Measurements from ENCODE around the gene NCAPG2.

The NCAPG2 gene

GRCh38 chr7:158645842-158646241 is 58.8 kb downstream of the NCAPG2 start:
- Histone ChIP-seq H3K4me3 (ENCODE audit: low read length) (no peak overlapping the region), H3K27ac (ENCODE audit: low read length) (no peak overlapping the region), H3K4me1 (ENCODE audit: low read length) (no peaks in the 10 kb centered on the region), H3K27me3 (replicated peaks; ENCODE audit: insufficient read depth, low read length) (no peaks in the 10 kb centered on the region), H3K4me2 (ENCODE audit: low read depth, low read length) (no peak overlapping the region), H3K9me2 (replicated peaks; ENCODE audit: insufficient read depth, low read length) (no peaks in the 10 kb centered on the region), H3K36me3 (replicated peaks; ENCODE audit: insufficient read depth, low read length) (peaks cover 24% of the 10 kb centered on the region), H4K20me1 (ENCODE audit: insufficient read depth, low read length) (no peaks in the 10 kb centered on the region), H3K9ac (ENCODE audit: low read length) (no peak overlapping the region), H3F3A (ENCODE audit: insufficient read depth, low read length) (no peaks in the 10 kb centered on the region), H2AFZ (ENCODE audit: low read length) (no peak overlapping the region), H3K9me3 (replicated peaks; ENCODE audit: insufficient read depth, low read length) (no peaks in the 10 kb centered on the region), H3K79me2 (ENCODE audit: low read length) (peaks cover 20% of the 10 kb centered on the region)
- DNase-seq, result no peak
- TF ChIP-seq CTCF (IDR thresholded peaks at IDR 0.05; ENCODE audit: low read length) (no peak), EZH2 (optimal IDR thresholded peaks at IDR 0.05; ENCODE audit: low read depth, low read length) (no peak), EZH2phosphoT487 (IDR thresholded peaks at IDR 0.05; ENCODE audit: low read length) (no peak)

DNA sequence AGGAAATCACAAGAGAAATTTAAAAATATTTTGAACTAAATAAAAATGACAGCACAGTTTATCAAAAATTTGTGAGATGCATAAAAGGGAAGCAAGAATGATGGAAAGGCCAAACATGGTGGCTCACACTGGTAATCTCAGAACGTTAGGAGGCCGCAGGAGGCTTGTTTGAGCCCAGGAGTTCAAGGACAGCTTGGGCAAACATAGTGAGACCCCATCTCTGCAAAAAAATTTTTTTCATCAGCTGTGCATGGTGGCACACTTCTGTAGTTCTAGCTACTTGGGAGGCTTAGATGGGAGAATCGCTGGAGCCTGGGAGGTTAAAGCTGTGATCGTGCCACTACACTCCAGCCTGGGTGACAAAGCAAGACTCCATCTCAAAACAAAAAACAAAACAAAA is 62.5 kb downstream of the NCAPG2 start:
- Histone ChIP-seq H3K4me2 (ENCODE audit: low read depth, low read length) (no peak overlapping the region), H3K36me3 (replicated peaks; ENCODE audit: insufficient read depth, low read length) (peaks cover 27% of the 10 kb centered on the region), H3K9me3 (replicated peaks; ENCODE audit: insufficient read depth, low read length) (no peaks in the 10 kb centered on the region), H3K9me2 (replicated peaks; ENCODE audit: insufficient read depth, low read length) (no peaks in the 10 kb centered on the region), H2AFZ (ENCODE audit: low read length) (no peak overlapping the region), H3K4me1 (ENCODE audit: low read length) (no peaks in the 10 kb centered on the region), H3K9ac (ENCODE audit: low read length) (no peak overlapping the region), H3F3A (ENCODE audit: insufficient read depth, low read length) (no peaks in the 10 kb centered on the region), H3K27ac (ENCODE audit: low read length) (no peak overlapping the region), H3K79me2 (ENCODE audit: low read length) (no peaks in the 10 kb centered on the region), H3K4me3 (ENCODE audit: low read length) (no peak overlapping the region), H3K27me3 (replicated peaks; ENCODE audit: insufficient read depth, low read length) (no peaks in the 10 kb centered on the region), H4K20me1 (ENCODE audit: insufficient read depth, low read length) (no peaks in the 10 kb centered on the region)
- no peak for TF ChIP-seq CTCF (IDR thresholded peaks at IDR 0.05; ENCODE audit: low read length)
- no peak for DNase-seq

GRCh38 chr7:158638001-158638400 is 66.6 kb downstream of the NCAPG2 start:
- H3K9me2 ChIP-seq (replicated peaks; ENCODE audit: insufficient read depth, low read length), result no peaks in the 10 kb centered on the region
- no peak overlapping the region for H2AFZ ChIP-seq (ENCODE audit: low read length)
- DNase-seq, result no peak
- no peaks in the 10 kb centered on the region for H3K9me3 ChIP-seq (replicated peaks; ENCODE audit: insufficient read depth, low read length)
- no peak overlapping the region for H3K27ac ChIP-seq (ENCODE audit: low read length)
- no peak for TF ChIP-seq EZH2phosphoT487 (IDR thresholded peaks at IDR 0.05; ENCODE audit: low read length)
- no peak for TF ChIP-seq EZH2 (optimal IDR thresholded peaks at IDR 0.05; ENCODE audit: low read depth, low read length)
- no peak for TF ChIP-seq CTCF (IDR thresholded peaks at IDR 0.05; ENCODE audit: low read length)
- no peaks in the 10 kb centered on the region for H3K4me1 ChIP-seq (ENCODE audit: low read length)
- no peaks in the 10 kb centered on the region for H3K79me2 ChIP-seq (ENCODE audit: low read length)
- H3K36me3 ChIP-seq (replicated peaks; ENCODE audit: insufficient read depth, low read length), result peaks cover 15% of the 10 kb centered on the region
- H3K9ac ChIP-seq (ENCODE audit: low read length), result no peak overlapping the region
- no peak overlapping the region for H3K4me2 ChIP-seq (ENCODE audit: low read depth, low read length)
- H3K27me3 ChIP-seq (replicated peaks; ENCODE audit: insufficient read depth, low read length), result no peaks in the 10 kb centered on the region
- H3K4me3 ChIP-seq (ENCODE audit: low read length), result no peak overlapping the region
- no peaks in the 10 kb centered on the region for H3F3A ChIP-seq (ENCODE audit: insufficient read depth, low read length)
- H4K20me1 ChIP-seq (ENCODE audit: insufficient read depth, low read length), result no peaks in the 10 kb centered on the region

Measured in MM.1S (cell line).